AG04450 (cell line): Measurements from ENCODE around the gene HK2. TPM values are rescaled to one million over a fixed set of nuclear protein-coding genes. Genes with fewer than 3 reads are reported as not detected.
A peak's percentile ranks its signal among the peaks of the same experiment; 100 is the strongest.

Experiments used
- CTCF ChIA-PET: fragments of 300-600, 350-600 bp; formaldehyde crosslinking; extraction: SDS; loops from one replicate; lab custom pipeline; 2022; ENCODE audit warnings: antibody characterized with exemption, inconsistent platforms; lab: Charles Lee
- POLR2A ChIA-PET: fragments of 350-600 bp; formaldehyde crosslinking; extraction: SDS; loops from one replicate; lab custom pipeline; 2021; ENCODE audit warnings: antibody characterized with exemption, inconsistent platforms; lab: Yijun Ruan, JAX
- DNase-seq: peaks from one replicate; pipeline ENCODE4 v3.0.0-alpha.2; 2011; ENCODE audit warnings: low read depth, low spot score
- H3K27ac ChIP-seq: one replicate; pipeline ENCODE4 v1.5.1; 2012; ENCODE audit warnings: low read depth, low read length, control low read depth
- H3K27me3 ChIP-seq: one replicate; pipeline ENCODE4 v1.6.0; 2012; ENCODE audit warnings: low read length; ENCODE audit not compliant: control insufficient read depth, insufficient read depth
- H3K4me3 ChIP-seq: 2 replicates; pipeline ENCODE4 v1.5.1; 2011; ENCODE audit warnings: mild to moderate bottlenecking, low read depth, low read length, control low read depth
- H3K9me3 ChIP-seq: 2 replicates; pipeline ENCODE4 v1.5.1; 2012; ENCODE audit warnings: low read length; ENCODE audit not compliant: control insufficient read depth, insufficient read depth
- polyA plus RNA-seq: library from polyadenylated mRNA; depleted of rRNA; stranded (reverse); fragments of >200 nt; gene quantifications from 2 replicates; pipeline ENCODE4 v1.2.3, GENCODE V29; 2011
- TF ChIP-seq, protein P1 (sequence below): IDR thresholded peaks from 2 replicates; pipeline ENCODE4 v1.5.1; 2011; ENCODE audit warnings: low read depth, low read length, control low read depth, inconsistent platforms

HK2 gene
- polyA plus RNA-seq, 1 experiment: 12.5 TPM

DNA sequence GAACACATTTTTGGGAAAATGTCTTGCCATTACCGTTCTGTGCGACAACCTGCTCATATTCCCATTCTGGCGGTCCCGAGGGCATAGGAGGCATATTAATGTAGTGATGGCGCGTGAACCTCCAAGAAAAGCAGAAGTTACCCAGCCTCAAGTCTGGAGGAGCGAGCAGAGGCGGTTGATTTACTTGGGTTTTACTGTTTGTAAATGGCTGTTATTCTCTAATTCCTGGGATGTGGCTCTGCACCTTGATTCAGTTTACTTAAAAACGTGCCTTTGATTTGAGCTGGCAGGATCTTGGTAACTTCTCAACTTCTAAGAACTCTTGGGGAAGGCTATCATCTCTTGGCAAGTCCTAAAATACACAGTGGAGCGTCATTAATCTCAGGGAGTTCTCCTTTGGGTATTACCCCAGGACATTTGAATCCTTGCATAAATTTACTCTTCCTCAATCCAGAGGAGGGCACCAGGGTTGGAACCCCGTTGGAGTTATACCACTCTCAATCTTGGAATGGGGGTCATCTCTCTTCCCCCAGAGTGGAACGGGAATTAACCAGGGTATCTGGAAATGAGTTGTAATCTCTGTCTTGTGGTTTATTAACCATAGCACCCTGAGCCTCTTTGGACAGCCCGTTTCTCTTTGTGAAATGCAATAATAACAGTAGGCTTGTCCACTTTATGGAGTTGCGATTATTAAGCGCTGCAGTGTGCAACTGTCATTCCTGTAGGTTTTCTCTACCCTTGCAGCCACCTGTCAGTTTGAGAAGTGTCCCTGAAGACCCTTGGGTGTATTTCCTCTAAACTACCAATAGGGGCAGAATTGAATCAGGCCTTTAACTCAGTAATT, 2.1 kb downstream of the HK2 start:
- ChIA-PET POLR2A (interaction anchor here (0.6 to 1.0 kb wide), 4 partner anchors 9 to 636 kb away, joined by 3 to 6 read pairs (median 4); no protein-coding TSS in a partner anchor), CTCF (interaction anchor here (0.6 to 4.6 kb wide), 23 partner anchors 8 to 148 kb away, joined by 3 to 31 read pairs (median 6); no protein-coding TSS in a partner anchor)
- no peaks in the 10 kb centered on the region for H3K27me3 ChIP-seq
- H3K9me3 ChIP-seq: no peaks in the 10 kb centered on the region
- TF ChIP-seq, protein P1, sequence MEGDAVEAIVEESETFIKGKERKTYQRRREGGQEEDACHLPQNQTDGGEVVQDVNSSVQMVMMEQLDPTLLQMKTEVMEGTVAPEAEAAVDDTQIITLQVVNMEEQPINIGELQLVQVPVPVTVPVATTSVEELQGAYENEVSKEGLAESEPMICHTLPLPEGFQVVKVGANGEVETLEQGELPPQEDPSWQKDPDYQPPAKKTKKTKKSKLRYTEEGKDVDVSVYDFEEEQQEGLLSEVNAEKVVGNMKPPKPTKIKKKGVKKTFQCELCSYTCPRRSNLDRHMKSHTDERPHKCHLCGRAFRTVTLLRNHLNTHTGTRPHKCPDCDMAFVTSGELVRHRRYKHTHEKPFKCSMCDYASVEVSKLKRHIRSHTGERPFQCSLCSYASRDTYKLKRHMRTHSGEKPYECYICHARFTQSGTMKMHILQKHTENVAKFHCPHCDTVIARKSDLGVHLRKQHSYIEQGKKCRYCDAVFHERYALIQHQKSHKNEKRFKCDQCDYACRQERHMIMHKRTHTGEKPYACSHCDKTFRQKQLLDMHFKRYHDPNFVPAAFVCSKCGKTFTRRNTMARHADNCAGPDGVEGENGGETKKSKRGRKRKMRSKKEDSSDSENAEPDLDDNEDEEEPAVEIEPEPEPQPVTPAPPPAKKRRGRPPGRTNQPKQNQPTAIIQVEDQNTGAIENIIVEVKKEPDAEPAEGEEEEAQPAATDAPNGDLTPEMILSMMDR: peak; percentile 78
- no peak for DNase-seq
- peak overlapping the region; percentile 3 for H3K27ac ChIP-seq
- peak overlapping the region; percentile 77 for H3K4me3 ChIP-seq

DNA sequence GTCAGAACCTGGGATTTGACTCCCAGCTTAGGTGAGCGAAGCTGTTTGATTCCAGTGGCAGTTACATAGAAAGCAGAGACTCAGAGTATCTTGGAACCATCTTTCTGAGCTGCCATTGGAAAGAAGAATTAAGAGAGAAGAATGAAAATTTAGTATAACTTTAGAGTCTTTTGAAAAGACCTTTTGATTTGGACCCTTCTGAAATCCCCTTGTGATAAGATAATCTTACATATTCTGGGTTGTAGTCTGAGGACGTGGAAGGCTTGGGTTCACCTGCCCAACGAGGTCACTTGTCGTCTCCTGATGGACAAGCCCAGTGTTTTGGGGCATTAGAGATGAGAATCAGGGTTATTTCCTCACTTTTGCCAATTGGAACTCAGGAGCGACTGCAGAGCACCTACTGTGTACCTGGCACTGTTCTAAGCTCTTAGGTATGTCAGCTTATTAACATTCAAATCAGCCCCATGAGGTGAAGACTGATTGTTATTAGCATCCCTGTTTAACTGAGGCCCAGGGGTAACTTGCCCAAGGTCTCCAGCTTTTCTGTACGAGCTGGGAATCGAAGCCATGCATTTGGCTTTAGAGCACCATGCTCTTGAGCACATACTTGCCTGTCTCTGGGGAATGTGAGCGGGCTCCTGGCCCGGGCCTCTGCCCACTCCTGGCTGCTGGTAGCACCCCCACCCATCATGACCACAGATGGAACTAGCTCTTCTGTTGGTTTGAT, 2.9 kb downstream of the HK2 start:
- no peaks in the 10 kb centered on the region for H3K27me3 ChIP-seq
- TF ChIP-seq, protein P1: no peak
- ChIA-PET CTCF (interaction anchor here (0.5 to 4.6 kb wide), 24 partner anchors 8 to 193 kb away, joined by 3 to 31 read pairs (median 4); no protein-coding TSS in a partner anchor), POLR2A (interaction anchor here (0.6 kb wide), 1 partner anchor 193 kb away, joined by 6 read pairs; no protein-coding TSS in a partner anchor)
- no peaks in the 10 kb centered on the region for H3K9me3 ChIP-seq
- peak overlapping the region; percentile 77 for H3K4me3 ChIP-seq
- no peak overlapping the region for H3K27ac ChIP-seq
- no peak for DNase-seq

DNA sequence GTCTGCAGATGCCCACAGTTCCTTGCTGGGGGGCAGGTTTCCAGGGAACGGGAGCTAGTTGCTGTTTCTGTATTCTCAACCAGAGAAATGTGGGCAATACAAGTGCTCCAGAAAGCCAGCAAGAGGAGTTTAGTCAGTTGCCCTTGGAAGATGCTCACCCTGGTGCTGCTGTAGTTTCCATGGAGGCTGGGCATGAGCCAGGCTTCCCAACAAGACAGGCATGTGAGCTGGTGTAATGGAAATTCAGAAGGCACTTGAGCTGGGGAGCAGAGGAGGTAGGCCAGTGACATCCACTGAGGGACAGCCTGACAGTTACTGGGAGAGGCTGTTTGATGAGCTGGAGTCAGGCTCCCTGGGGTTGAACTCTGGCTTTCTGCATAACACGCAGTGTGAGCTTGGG, 7.7 kb downstream of the HK2 start:
- Histone ChIP-seq H3K27ac (no peak overlapping the region), H3K9me3 (no peaks in the 10 kb centered on the region), H3K27me3 (no peaks in the 10 kb centered on the region), H3K4me3 (no peak overlapping the region)
- TF ChIP-seq, protein P1: no peak
- CTCF ChIA-PET: interaction anchor here (0.6 kb wide), 1 partner anchor 127 kb away, joined by 3 read pairs; no protein-coding TSS in a partner anchor
- POLR2A ChIA-PET: no interaction called here
- no peak for DNase-seq

DNA sequence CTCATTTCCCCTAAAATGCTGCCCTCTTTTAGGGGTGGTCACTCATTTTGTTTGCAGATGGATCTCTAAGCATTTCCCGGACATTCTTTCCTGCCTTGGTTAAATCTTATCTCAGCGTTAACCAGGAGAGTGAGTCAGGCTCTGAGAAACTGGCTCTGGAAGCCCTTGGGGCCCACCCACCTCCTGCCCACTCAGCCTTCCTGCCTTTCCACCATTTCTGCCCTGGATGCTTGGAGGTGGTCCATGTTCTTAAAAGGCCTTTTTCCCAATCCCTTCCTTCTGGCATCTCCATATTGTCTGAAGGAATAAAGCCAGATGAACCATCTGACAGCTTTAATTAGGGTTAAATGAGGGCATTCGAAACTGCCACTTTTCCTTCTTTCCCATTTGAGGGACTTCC, 9.5 kb downstream of the HK2 start:
- no peaks in the 10 kb centered on the region for H3K9me3 ChIP-seq
- POLR2A ChIA-PET: interaction anchor here (0.8 kb wide), 1 partner anchor 75 kb away, joined by 3 read pairs; no protein-coding TSS in a partner anchor
- no peak for DNase-seq
- CTCF ChIA-PET: interaction anchor here (1.0 to 1.6 kb wide), 2 partner anchors 8 to 32 kb away, joined by 3 to 5 read pairs; no protein-coding TSS in a partner anchor
- H3K27ac ChIP-seq: peak overlapping the region; percentile 97
- no peaks in the 10 kb centered on the region for H3K27me3 ChIP-seq
- TF ChIP-seq, protein P1: no peak
- H3K4me3 ChIP-seq: peak overlapping the region; percentile 29; the same call in 1 of the 2 replicates
